HEK293 (cell line): ENCODE results near the gene BTAF1.

Source experiments
- CTCF ChIA-PET: fragments of 350-600 bp; formaldehyde crosslinking; extraction: SDS; loops from one replicate; lab custom pipeline; 2021; ENCODE audit warnings: antibody characterized with exemption; lab: Yijun Ruan, JAX
- POLR2A ChIA-PET: fragments of 300-600 bp; formaldehyde crosslinking; extraction: SDS; loops from one replicate; lab custom pipeline; 2020; ENCODE audit warnings: antibody characterized with exemption, inconsistent platforms; lab: Yijun Ruan, JAX
- H3K27ac ChIP-seq: fragments of 200-500 bp; sonication (Bioruptor generic); 2 replicates; pipeline ENCODE4 v1.5.1; 2014; ENCODE audit warnings: low read depth, low read length, control low read depth, inconsistent platforms; ENCODE audit errors: extremely low read depth
- H3K36me3 ChIP-seq, 2 experiments: fragments of 200-500 bp in 1 of 2; sonication (Bioruptor generic) in 1 of 2; 1 replicate in 1 of 2; 2 replicates in 1 of 2; pipeline ENCODE4 v1.5.1; 2014 to 2017; ENCODE audit warnings: inconsistent platforms in 2 of 2, low read length in 2 of 2; ENCODE audit not compliant: control insufficient read depth in 2 of 2, insufficient read depth in 1 of 2
- H3K4me1 ChIP-seq: fragments of 200-500 bp; sonication (Bioruptor generic); 2 replicates; pipeline ENCODE4 v1.5.1; 2014; ENCODE audit warnings: mild to moderate bottlenecking, low read length, inconsistent platforms; ENCODE audit not compliant: control insufficient read depth, insufficient read depth
- H3K4me3 ChIP-seq: 2 replicates; pipeline ENCODE4 v1.5.1; 2011; ENCODE audit warnings: low read depth, mild to moderate bottlenecking, control low read depth, low read length, moderate library complexity
- H3K9me3 ChIP-seq: fragments of 200-500 bp; sonication (Bioruptor generic); 2 replicates; pipeline ENCODE4 v1.5.1; 2014; ENCODE audit warnings: low read depth, low read length, inconsistent platforms; ENCODE audit not compliant: control insufficient read depth, insufficient read depth
- BCL11A ChIP-seq: fragments of 450-650 bp; formaldehyde crosslinking; IDR thresholded peaks from 2 replicates; pipeline ENCODE4 v1.5.1; 2016; ENCODE audit warnings: low read depth, missing biosample characterization, missing genetic modification characterization
- SP2 ChIP-seq: fragments of 450-650 bp; formaldehyde crosslinking; IDR thresholded peaks from 2 replicates; pipeline ENCODE4 v1.5.1; 2016; ENCODE audit warnings: missing biosample characterization, missing genetic modification characterization
- WT1 ChIP-seq: fragments of 450-650 bp; formaldehyde crosslinking; IDR thresholded peaks from 2 replicates; pipeline ENCODE4 v1.5.1; 2016; ENCODE audit warnings: missing biosample characterization, missing genetic modification characterization
- ZBTB21 ChIP-seq: fragments of 450-650 bp; formaldehyde crosslinking; IDR thresholded peaks from 2 replicates; pipeline ENCODE4 v1.5.1; 2017; ENCODE audit warnings: missing biosample characterization, missing genetic modification characterization
- ZBTB26 ChIP-seq: fragments of 450-650 bp; formaldehyde crosslinking; optimal IDR thresholded peaks from 2 replicates; pipeline ENCODE3; 2016; ENCODE audit warnings: missing biosample characterization, mild to moderate bottlenecking, missing genetic modification characterization
- ZFP37 ChIP-seq: fragments of 450-650 bp; formaldehyde crosslinking; IDR thresholded peaks from 2 replicates; pipeline ENCODE4 v1.5.1; 2016; ENCODE audit warnings: missing biosample characterization, missing genetic modification characterization
- ZNF114 ChIP-seq: fragments of 450-650 bp; formaldehyde crosslinking; IDR thresholded peaks from 2 replicates; pipeline ENCODE4 v1.5.0; 2017; ENCODE audit warnings: missing biosample characterization, missing genetic modification characterization
- ZNF174 ChIP-seq: fragments of 450-650 bp; formaldehyde crosslinking; IDR thresholded peaks from 2 replicates; pipeline ENCODE4 v1.5.0; 2017; ENCODE audit warnings: missing biosample characterization, mild to moderate bottlenecking, missing genetic modification characterization
- ZNF184 ChIP-seq: fragments of 450-650 bp; IDR thresholded peaks from 2 replicates; pipeline ENCODE4 v1.5.1; 2018; ENCODE audit warnings: missing biosample characterization, mild to moderate bottlenecking, missing genetic modification characterization
- ZNF23 ChIP-seq: fragments of 450-650 bp; formaldehyde crosslinking; IDR thresholded peaks from 2 replicates; pipeline ENCODE4 v1.5.1; 2016; ENCODE audit warnings: missing biosample characterization, missing genetic modification characterization, borderline replicate concordance
- ZNF24 ChIP-seq: fragments of 450-650 bp; formaldehyde crosslinking; IDR thresholded peaks from 2 replicates; pipeline ENCODE4 v1.5.1; 2016; ENCODE audit warnings: missing biosample characterization, missing genetic modification characterization
- ZNF274 ChIP-seq, 2 experiments: fragments of 200-500 bp in 1 of 2; fragments of 450-650 bp in 1 of 2; sonication (Bioruptor generic) in 1 of 2; formaldehyde crosslinking in 1 of 2; IDR thresholded peaks; 2 replicates each; pipeline versions ENCODE4 v1.5.1 to v1.6.1; 2014 to 2016; ENCODE audit warnings: borderline replicate concordance in 1 of 2, inconsistent platforms in 1 of 2, low read length in 1 of 2, missing biosample characterization in 1 of 2, missing genetic modification characterization in 1 of 2
- ZNF416 ChIP-seq: fragments of 450-650 bp; formaldehyde crosslinking; IDR thresholded peaks from 2 replicates; pipeline ENCODE4 v1.5.1; 2016; ENCODE audit warnings: missing biosample characterization, missing genetic modification characterization
- ZNF423 ChIP-seq: fragments of 450-650 bp; formaldehyde crosslinking; IDR thresholded peaks from 2 replicates; pipeline ENCODE4 v1.5.1; 2016; ENCODE audit warnings: missing biosample characterization, missing genetic modification characterization
- ZNF596 ChIP-seq: fragments of 450-650 bp; IDR thresholded peaks from 2 replicates; pipeline ENCODE4 v1.5.0; 2018; ENCODE audit warnings: missing biosample characterization, mild to moderate bottlenecking, missing genetic modification characterization, moderate library complexity
- ZNF600 ChIP-seq: fragments of 450-650 bp; formaldehyde crosslinking; IDR thresholded peaks from 2 replicates; pipeline ENCODE4 v1.5.1; 2016; ENCODE audit warnings: missing biosample characterization, missing genetic modification characterization
- ZNF610 ChIP-seq: fragments of 450-650 bp; formaldehyde crosslinking; IDR thresholded peaks from 2 replicates; pipeline ENCODE4 v1.5.1; 2016; ENCODE audit warnings: missing biosample characterization, missing genetic modification characterization, borderline replicate concordance
- ZNF658 ChIP-seq: fragments of 450-650 bp; formaldehyde crosslinking; IDR thresholded peaks from 2 replicates; pipeline ENCODE4; 2016; ENCODE audit warnings: missing biosample characterization, missing genetic modification characterization
- ZNF670 ChIP-seq: fragments of 450-650 bp; formaldehyde crosslinking; IDR thresholded peaks from 2 replicates; pipeline ENCODE4 v1.5.1; 2016; ENCODE audit warnings: missing biosample characterization, missing genetic modification characterization, low read depth
- ZNF701 ChIP-seq: fragments of 450-650 bp; formaldehyde crosslinking; IDR thresholded peaks from 2 replicates; pipeline ENCODE4 v1.5.1; 2016; ENCODE audit warnings: missing biosample characterization, missing genetic modification characterization
- ZNF707 ChIP-seq: fragments of 450-650 bp; formaldehyde crosslinking; IDR thresholded peaks from 2 replicates; pipeline ENCODE4 v1.5.1; 2016; ENCODE audit warnings: missing biosample characterization, missing genetic modification characterization
- ZNF785 ChIP-seq: fragments of 450-650 bp; formaldehyde crosslinking; IDR thresholded peaks from 2 replicates; pipeline ENCODE4 v1.5.1; 2016; ENCODE audit warnings: missing biosample characterization, missing genetic modification characterization
- ZNF837 ChIP-seq: fragments of 450-650 bp; formaldehyde crosslinking; IDR thresholded peaks from 2 replicates; pipeline ENCODE4 v1.5.1; 2016; ENCODE audit warnings: missing biosample characterization, missing genetic modification characterization
- ZSCAN16 ChIP-seq: fragments of 450-650 bp; formaldehyde crosslinking; IDR thresholded peaks from 2 replicates; pipeline ENCODE4 v1.5.1; 2016; ENCODE audit warnings: missing biosample characterization, missing genetic modification characterization
- TF ChIP-seq, protein P1 (sequence below): fragments of 450-650 bp; formaldehyde crosslinking; IDR thresholded peaks from 2 replicates; pipeline ENCODE4 v1.5.1; 2016; ENCODE audit warnings: missing biosample characterization, missing genetic modification characterization

The BTAF1 gene

GRCh38 chr10:92042541-92042940 lies 119.0 kb downstream of the BTAF1 start (continued):
- TF ChIP-seq ZNF701 (tag by site-specific recombination) (no peak), ZNF837 (tag by site-specific recombination) (no peak), ZNF416 (tag by site-specific recombination) (no peak), WT1 (tag by site-specific recombination) (no peak)
- TF ChIP-seq, protein P1, sequence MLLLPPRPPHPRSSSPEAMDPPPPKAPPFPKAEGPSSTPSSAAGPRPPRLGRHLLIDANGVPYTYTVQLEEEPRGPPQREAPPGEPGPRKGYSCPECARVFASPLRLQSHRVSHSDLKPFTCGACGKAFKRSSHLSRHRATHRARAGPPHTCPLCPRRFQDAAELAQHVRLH (tag by site-specific recombination), result no peak

- Histone ChIP-seq H3K36me3 (no peaks in the 10 kb centered on the region; a peak in 1 of 3 replicates), H3K27ac (no peak overlapping the region), H3K9me3 (no peaks in the 10 kb centered on the region), H3K4me1 (no peaks in the 10 kb centered on the region), H3K4me3 (no peak overlapping the region)
- POLR2A ChIA-PET, result no interaction called here
- CTCF ChIA-PET, result no interaction called here
- TF ChIP-seq ZNF24 (tag by site-specific recombination), result no peak
- no peak for TF ChIP-seq ZNF114
- TF ChIP-seq ZBTB21 (tag by site-specific recombination), result no peak
- TF ChIP-seq ZNF23 (tag by site-specific recombination), result no peak
- TF ChIP-seq ZNF707, result no peak
- no peak for TF ChIP-seq ZNF596
- no peak for TF ChIP-seq SP2
- TF ChIP-seq BCL11A, result no peak
- TF ChIP-seq ZFP37 (tag by site-specific recombination), result no peak
- TF ChIP-seq ZNF423 (tag by site-specific recombination), result no peak
Measured at GRCh38 chr10:92045641-92046106, 122.1 kb downstream of the BTAF1 start.

DNA sequence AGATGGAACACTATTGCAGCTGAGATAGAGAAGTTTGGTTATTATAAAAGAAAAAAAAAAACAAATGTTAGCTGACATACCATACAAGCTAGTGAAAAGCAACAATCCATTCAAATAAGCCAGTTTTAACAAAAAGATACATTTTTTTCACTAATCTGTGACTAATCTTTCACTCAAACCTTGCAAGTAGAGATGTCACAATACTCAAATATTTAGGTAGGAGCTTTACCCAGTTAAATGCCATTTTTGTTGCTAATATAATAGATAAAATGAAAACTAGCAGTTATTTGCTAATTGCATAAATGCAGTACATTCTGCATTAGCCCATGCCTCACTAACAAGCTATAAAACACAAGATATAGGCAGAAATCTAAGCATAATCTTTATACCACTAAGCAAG lies 123.6 kb downstream of the BTAF1 start:
- Histone ChIP-seq H3K27ac (no peak overlapping the region), H3K9me3 (no peaks in the 10 kb centered on the region), H3K36me3 (no peaks in the 10 kb centered on the region; a peak in 1 of 3 replicates), H3K4me3 (no peak overlapping the region), H3K4me1 (no peaks in the 10 kb centered on the region)
- POLR2A ChIA-PET, result no interaction called here
- TF ChIP-seq ZNF184 (no peak), ZNF658 (tag by site-specific recombination) (no peak), ZNF785 (tag by site-specific recombination) (no peak), ZNF670 (tag by site-specific recombination) (no peak), ZNF610 (tag by site-specific recombination) (no peak), ZBTB26 (no peak), ZNF837 (tag by site-specific recombination) (no peak), ZSCAN16 (tag by site-specific recombination) (no peak), ZNF600 (tag by site-specific recombination) (no peak), ZNF274 (IDR thresholded peaks at IDR 0.05; ENCODE audit: low read length) (no peak), ZNF274 (tag by site-specific recombination; IDR thresholded peaks at IDR 0.05; ENCODE audit: borderline replicate concordance) (no peak), ZNF174 (tag by site-specific recombination) (no peak)
- CTCF ChIA-PET, result no interaction called here
